Measurements from ENCODE around the gene IL10RA. TPM values are rescaled to one million over a fixed set of nuclear protein-coding genes. Genes with fewer than 3 reads are reported as not detected.

IL10RA gene
- total and polyA plus RNA-seq, 9 of the 15 experiments (the other 6 are each of a cell fraction or from before 2014, with no cell fraction given): 0.17 to 17.3 (median 2.9) TPM

GRCh38 chr11:118002541-118003423 is 16.6 kb downstream of the IL10RA start (continued):
- TF ChIP-seq SUPT5H (IDR thresholded peaks at IDR 0.05) (no peak), SMAD2 (IDR thresholded peaks at IDR 0.05; ENCODE audit: low read depth, low read length) (no peak), PHB (CRISPR knock-in tag; IDR thresholded peaks at IDR 0.05) (no peak), ATF6 (CRISPR knock-in tag; IDR thresholded peaks at IDR 0.05) (no peak), ZNF79 (CRISPR knock-in tag; IDR thresholded peaks at IDR 0.05; ENCODE audit: low read depth) (no peak), SAFB2 (IDR thresholded peaks at IDR 0.05; ENCODE audit: borderline replicate concordance, low read depth, low read length, severe bottlenecking) (no peak), TRIM25 (IDR thresholded peaks at IDR 0.05; ENCODE audit: borderline replicate concordance) (no peak), SRSF3 (IDR thresholded peaks at IDR 0.05; ENCODE audit: insufficient read depth, low read length) (no peak), FIP1L1 (IDR thresholded peaks at IDR 0.05; ENCODE audit: low read depth, low read length, poor library complexity, severe bottlenecking) (no peak), MXD1 (CRISPR knock-in tag; IDR thresholded peaks at IDR 0.05; ENCODE audit: borderline replicate concordance, poor library complexity, severe bottlenecking) (no peak), POLR2A (conservative IDR thresholded peaks at IDR 0.05) (peak; percentile 56; the same call in 1 of the 2 replicates), JUND (IDR thresholded peaks at IDR 0.05; ENCODE audit: borderline replicate concordance, low read depth, low read length) (peak; percentile 53; the same call in 1 of the 2 replicates), JUND (tag; IDR thresholded peaks at IDR 0.05; ENCODE audit: borderline replicate concordance, low read depth, low read length) (peak; percentile 12; the same call in 2 of the 3 replicates), ZBTB5 (IDR thresholded peaks at IDR 0.05) (no peak), E2F4 (CRISPR knock-in tag; IDR thresholded peaks at IDR 0.05; ENCODE audit: low read depth) (no peak), EZH2 (IDR thresholded peaks at IDR 0.05; ENCODE audit: borderline replicate concordance, low read depth, low read length) (no peak), RBM15 (IDR thresholded peaks at IDR 0.05; ENCODE audit: insufficient read depth, low read length) (no peak), YY1 (IDR thresholded peaks at IDR 0.05; ENCODE audit: borderline replicate concordance in 1 of 3, control insufficient read depth in 1 of 3, extremely low read depth in 1 of 3, insufficient read depth in 3 of 3, insufficient read length in 1 of 3, insufficient replicate concordance in 2 of 3, low read depth in 1 of 3, low read length in 2 of 3) (no peak)
